COLO829 (cell line): Measurements from ENCODE around the gene FMN2.
"Not testable (repeated sequence)": the region's sequence is repeated elsewhere in the genome, so short reads cannot be mapped to it uniquely, and the experiment has no call there.

Source experiments
- DNase-seq: peaks from one replicate; pipeline ENCODE4 v3.0.0; 2012; ENCODE audit warnings: low spot score

Gene FMN2

DNA sequence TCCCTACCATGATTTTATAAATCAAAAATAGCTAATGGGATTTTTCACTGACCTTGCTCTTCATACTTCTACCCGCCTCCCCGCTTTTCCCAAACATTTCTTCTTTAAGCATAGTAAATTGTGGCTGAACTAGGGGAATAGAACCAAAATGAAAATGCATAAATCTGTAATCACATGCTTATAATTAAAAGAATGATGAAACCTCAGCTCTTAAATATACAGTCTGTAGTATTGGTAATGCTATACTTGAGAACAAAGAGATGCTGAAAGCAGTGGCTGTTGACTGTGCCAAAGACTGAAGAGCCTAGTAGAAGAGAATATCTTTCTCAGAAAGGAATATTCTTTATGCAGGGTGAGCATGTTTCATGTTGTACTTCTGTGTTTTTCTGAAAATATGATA, 271.1 kb downstream of the FMN2 start:
- no peak for DNase-seq

DNA sequence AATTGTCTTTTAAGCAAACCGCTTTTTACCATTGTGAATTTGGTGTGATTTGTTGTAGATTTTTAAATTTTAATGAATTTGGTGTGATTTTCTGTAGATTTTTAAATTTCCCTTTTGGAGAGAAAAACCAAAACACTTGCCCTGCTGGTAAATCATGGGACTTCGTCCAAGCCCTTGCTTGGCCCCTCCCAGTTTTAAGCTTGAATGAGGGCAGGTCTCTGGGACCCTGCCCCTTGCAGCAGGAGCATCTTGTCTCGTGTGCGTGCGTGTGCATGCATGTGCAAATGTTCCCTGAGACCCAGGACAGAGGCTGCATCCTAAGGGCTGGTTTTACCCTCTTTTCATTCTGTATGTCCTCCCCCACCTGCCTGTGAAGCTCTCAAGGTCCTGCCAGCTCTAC, 271.6 kb downstream of the FMN2 start:
- DNase-seq: no peak

DNA sequence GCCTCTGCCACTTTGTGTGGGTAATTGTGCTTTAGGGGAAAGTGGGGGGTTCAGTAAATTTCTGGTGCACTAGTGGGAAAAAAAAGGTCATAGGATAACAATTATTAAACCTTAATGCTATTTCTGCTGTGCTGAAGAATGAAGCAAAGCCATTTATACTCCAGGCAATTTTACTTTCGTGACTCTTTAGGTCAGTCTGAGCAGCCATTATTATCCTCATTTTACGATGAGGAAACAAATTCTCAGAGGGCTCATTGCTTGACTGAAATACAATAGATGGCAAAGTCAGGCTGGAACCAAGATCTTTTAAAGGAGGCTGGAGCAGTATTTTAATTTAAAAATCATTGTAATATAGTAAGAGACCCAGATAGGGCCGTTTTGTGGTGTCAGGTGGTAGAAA, 272.2 kb downstream of the FMN2 start:
- no peak for DNase-seq

DNA sequence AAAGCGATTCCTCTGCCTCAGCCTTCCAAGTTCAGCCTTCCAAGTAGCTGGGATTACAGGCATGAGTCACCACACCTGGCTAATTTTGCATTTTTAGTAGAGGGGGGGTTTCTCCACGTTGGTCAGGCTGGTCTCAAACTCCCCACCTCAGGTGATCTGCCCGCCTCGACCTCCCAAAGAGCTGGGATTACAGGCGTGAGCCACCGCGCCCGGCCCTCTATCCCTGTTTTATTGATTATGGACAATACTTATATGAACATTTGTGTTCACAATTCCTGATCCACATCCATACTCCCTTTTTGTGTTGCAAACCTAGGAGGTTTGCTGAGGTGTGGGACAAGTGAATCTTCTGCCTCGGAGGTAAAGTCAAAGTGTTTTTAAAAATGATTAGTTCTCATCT, 275.0 kb downstream of the FMN2 start:
- DNase-seq: no peak

DNA sequence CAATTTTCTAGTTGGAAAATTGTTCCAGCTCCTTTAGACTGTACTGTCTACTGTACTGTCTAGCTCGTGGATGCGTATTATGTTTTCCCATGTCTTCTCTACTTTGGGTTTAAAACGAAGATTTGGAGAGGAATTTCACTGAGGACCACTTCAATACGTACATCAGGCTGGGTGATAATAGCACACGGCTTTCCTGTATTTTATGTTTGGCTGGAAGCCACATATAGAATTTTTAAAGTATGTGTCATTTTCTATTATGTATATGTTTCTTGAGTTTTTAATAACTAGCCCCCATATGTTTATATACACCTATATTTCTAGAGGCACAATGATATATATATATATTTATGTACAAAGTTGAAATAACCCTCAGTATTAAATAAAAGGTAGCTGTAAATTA, 293.9 kb downstream of the FMN2 start:
- DNase-seq: no peak

DNA sequence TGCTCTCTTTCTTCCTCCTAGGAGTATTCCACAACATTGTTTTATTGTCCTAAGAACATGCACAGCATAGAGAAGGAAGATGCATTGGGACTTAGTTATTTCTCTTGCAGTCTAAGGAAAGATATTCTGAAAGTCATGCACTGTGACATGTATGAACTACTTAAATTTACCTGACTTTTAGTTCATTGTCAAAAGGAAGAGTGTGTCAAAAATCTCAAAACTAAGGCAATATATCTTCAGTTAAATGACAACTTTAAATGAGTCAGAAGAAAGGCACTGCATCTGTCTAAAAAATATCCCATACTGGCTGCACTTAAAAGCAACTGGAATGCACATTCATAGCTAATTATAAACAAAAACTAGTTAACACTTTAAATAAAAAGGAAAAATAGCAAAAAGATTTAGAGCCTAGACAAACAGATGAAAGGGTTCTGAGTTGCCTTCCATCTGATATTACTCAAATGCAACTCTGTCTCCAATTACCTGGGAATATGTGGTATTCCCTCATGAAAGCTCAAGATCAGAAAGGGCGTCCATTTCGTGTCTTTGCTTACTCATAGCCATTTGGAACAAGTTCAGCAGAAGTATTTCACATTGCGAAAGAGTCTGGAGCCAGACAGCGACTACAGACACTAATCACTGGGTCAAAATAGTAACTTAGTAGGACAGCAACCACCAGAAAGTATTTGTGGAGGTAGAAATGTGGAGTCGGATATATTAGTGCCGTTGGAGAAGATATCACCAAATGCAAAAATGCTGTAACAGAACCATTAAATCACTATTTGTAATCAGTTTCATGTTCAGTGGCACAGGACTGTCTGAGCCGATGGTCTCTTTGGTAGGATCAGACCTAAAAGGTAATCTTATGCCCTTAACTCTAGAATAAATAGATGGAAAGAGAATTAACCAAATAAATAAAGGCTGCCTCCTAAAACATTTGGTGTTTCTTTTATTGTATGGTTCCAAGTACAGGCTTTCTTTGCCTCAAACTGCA, 294.6 kb downstream of the FMN2 start:
- no peak for DNase-seq

DNA sequence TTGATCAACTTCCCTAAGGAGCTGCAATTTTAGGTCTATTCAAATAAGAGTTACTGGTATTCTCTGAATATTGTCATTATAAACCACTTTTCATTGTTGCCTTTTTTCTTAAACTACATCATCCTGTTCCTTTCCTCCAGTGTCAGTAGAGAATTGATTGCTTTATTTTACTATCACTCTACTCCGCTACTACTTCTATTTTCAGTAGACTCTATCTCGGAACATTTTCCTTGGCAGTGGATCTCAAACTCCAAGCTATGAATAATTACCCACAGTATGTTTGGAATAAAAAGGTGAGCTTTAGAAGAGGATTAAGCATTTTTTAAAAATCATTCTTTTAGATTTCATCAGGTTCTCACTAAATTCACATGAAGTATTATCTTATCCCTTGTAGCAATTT, 295.4 kb downstream of the FMN2 start:
- DNase-seq: no peak

DNA sequence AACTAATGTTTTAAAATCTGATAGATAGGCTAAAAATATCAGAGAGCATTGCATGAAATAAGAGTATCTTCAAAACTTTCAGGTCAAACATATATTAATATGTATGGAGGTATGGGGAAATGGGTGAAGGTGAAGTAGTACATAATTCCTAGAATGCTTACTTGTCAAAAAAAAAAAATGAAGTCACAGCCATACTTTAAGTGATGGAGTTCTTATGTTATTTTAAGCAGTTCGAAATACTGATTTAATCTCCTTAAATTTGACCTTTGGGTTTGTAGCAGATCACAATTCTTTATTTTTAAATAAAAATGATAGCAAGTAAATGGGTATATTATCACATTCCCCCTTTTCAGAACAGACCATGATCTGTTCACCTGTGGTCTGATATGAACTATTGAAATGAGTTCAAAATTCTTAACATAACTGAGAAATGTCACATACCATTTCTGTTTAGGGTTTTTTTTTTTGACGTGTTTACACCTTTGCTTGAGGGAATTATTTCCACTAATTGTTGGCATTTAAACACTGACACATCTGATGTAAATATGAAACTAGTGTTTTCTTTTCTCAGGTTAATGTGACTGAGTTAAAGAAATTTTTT, 300.1 kb downstream of the FMN2 start:
- DNase-seq: no peak

DNA sequence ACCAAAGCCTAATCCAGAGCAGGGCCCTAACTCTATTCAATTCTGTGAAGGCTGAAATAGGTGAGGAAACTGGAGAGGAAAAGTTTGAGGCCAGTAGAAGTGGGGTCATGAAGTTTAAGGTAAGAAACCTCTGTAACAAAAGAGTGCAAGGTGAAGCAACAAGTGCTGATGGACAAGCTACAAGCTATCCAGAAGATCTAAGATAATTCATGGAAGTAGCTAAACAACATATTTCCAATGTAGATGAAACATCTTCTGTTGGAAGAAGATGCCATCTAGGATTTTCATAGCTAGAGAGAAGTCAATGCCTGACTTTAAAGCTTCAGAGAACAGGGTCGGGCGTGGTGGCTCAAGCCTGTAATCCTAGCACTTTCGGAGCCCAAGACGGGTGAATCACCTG, 302.7 kb downstream of the FMN2 start:
- DNase-seq: no peak

DNA sequence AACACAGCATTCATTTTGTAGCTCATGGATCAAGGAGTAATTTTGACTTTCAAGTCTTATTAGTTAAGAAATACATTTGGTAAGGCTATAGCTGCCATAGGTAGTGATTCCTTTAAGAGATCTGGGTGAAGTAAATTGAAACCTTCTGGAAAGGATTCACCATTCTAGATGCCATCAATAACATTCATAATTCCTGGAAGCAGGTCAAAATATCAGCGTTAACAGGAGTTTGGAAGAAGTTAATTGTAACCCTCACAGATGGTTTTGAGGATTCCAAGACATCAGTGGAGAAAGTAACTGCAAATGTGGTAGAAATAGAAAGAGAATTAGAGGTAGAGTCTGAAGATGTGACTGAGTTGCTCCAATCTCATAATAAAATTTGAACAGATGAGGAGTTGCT, 303.7 kb downstream of the FMN2 start:
- no peak for DNase-seq

DNA sequence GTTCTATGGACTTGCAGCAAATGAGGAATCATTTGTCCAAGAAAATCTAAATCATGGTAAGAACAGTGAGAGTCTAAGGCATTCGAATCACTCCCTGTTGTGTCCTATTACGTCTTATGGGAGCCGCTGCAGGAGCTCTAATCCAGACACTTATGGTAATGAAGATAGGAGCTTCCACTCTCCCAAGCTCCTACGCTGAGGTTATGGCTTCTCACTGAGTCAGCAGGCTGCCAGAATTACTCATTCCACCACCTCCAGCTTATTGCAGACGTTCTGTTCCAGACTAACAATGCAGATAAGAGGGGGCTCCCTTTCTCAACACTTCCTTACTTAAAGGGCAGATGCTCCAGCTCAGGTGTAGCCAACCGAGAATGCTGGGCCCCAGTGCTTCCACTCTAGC, 307.7 kb downstream of the FMN2 start:
- no peak for DNase-seq

DNA sequence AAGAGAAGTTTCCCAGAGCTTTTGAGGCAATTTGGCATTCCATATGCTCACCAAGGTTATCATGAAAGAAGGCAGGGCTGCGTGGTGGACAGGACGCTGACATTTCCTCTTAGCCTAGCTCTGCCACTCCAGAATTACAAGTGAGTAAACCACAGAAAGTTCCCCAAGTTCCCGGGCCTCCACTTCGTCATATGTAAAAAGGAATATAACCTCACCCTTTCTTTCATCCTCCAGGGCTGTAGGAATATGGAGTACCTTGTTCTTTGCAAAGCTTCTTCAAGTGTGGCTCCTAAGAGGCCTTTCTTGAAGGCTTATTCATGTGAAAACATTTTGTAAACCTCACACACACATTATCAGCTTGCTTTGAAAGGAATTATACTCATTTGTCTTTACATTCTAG, 310.0 kb downstream of the FMN2 start:
- no peak for DNase-seq

DNA sequence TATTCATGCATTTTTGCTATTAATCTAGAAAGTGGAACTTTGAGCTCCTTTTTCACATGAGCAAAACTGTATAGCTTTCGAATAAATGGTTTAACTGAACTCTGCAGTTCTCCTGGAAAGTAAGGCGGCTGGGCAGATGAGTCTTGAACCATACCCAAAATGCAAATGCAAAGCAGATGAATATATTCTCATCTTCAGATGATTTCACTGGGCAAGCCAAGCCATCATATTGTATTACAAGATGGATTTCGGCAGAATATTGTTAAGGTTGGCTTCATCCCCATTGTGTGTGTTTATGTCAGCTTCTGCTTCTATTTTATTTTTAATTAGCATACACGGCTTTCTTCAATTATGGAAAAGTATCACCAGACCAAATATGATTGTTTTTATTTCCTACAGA, 310.6 kb downstream of the FMN2 start:
- no peak for DNase-seq

DNA sequence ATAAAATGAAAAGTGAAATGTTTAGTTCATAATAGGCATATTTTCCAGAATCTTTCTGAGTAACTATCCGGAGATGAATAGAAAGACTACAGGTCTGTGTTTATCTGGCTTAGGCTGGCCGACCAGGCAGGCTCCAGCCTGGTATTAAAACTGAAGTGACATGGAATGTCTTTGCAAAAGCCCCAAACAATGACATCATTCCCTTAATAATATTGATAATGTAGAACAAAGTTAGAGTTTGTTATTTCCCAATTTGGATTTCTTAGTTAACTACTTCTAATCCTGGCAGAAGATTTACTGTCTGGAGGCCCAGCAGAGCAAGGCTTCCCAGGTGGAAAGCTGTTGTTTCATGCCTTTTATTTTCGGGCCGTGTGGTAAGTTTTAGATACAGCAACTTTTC, 312.6 kb downstream of the FMN2 start:
- DNase-seq: no peak

DNA sequence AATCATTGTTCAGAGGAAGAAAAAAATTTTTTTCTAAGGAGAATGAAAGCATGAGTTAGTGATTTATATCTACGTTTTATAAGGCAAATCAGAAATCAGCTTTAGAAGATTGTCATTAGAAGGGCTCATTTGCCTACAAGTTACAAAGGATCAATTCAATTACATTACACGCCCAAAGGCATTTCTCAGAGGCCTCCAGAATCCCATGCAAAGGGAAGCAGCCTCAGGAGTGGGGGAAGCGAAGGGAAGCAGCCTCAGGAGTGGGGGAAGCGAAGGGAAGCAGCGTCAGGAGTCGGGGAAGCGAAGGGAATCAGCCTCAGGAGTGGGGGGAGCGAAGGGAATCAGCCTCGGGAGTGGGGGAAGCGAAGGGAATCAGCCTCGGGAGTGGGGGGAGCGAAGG, 314.1 kb downstream of the FMN2 start:
- DNase-seq: peak; percentile 72

DNA sequence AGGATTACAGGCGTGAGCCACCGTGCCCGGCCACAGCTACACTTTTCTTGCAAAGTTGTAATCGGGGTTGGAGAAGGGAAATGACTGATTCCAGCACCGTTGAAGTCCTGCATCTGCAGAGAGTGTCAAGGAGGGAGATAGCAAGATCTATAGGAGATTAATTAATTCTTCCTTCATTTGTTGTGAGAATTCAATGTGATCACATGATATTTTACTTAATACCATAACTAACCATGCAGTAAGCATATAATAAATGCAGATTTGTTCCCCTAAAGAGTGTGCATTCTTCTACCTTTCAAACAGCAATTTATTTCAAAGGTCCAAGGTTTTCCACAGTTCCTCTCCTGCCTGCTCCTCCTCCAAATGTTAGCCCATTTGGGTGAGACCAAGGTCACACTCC, 315.7 kb downstream of the FMN2 start:
- no peak for DNase-seq

DNA sequence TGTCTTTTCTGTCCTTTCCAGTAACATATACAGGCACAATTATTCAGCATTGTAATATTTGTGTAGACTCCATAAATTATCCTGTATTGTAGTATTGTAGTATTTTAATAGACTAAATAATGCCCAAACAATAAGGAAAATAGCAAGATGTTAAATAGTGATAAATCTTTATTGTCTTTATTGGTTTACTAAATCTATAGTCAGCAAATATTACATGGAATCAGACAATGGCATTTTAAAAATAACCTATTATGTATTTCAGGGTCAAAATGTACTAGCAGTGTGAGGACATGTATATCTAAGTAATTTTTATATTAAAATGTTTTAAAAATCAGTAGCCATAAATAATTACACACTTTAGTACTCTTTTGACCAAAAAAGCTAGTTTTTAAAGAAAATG, 317.9 kb downstream of the FMN2 start:
- no peak for DNase-seq

DNA sequence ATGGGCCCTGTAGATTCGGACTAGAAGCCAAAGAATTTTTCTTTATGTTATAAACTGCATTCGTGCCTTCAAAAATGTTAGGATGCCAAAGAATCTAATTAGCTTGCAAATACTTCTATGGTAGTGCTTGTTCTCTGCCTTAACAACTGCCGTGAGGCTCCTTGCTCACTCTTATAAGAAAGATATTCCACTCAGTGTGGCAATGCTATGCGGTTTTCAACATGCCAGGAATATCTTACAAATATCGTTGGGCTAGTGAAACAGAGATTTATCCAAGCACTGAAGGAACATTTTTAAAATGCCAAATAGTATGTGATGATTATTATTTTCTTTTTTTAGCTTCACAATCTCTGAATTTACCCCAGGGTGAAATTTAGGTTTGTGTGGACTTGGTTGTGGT, 322.0 kb downstream of the FMN2 start:
- peak; percentile 23 for DNase-seq

DNA sequence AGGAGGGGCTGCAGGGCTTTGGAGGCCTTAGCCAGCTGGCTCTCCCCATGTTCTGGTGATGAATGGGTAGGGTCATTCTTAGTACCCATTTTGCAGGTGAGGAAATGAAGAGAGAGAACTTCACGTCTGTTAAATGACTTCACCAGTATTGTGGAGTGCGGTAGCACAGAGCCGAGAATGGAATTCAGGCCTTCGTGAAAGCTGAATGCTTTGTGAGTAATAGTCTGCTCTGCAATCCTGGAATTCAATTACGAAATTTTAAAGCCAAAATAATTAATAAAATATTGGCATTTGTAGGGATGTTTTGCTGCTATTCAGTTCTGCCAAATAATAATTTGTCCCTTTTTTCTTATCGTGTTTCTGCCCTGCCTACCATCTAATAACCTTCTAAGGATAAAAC, 322.6 kb downstream of the FMN2 start:
- DNase-seq: no peak

DNA sequence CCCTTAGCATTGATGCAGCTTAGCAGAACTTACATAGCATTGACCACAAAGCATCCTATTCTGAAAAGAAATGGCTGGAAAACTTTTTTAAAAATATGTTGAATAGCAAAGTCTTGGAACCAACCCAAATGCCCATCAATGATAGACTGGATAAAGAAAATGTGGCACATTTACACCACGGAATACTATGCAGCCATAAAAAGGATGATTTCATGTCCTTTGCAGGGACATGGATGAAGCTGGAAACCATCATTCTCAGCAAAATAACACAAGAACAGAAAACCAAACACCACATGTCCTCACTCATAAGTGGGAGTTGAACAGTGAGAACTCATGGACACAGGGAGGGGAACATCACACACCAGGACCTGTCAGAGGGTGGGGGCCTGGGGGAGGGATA, 323.3 kb downstream of the FMN2 start:
- DNase-seq: not testable (repeated sequence)

DNA sequence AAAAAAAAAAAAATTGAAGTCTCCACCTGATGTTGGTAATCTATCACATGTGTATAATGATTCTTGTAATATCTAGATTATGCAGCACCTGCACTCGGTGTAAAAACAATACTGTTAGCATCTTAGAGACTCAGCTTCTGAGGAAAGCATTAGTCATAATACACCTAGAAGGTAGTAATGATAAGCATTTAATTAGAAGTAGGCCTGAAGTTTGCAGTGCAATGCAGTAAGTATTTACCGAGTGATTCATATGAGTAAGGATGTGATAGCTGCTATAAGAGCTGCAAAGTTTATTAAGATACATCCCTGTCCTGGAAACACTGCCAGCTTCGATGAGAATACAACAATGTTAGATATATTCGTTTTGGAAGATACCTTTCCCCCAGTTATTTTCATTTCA, 323.8 kb downstream of the FMN2 start:
- DNase-seq: no peak

DNA sequence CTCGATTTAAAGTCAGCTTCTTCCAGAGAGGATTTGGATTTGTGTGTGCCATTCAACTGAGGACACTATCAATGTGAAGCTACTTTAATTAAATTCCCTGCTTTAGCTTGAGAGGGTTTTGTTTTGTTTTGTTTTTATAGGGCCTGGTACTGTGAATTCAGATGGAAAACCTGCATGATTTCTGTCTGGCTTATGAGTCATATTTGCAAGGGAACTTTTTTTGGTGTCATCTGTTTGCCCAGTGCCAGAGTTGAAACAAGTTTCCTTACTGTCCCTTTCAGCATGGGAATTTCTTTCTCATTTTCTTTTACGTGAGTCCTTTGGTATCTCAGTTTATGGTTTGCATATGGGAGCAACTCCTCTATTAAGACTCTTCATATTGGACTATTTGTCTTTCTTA, 325.6 kb downstream of the FMN2 start:
- DNase-seq: peak; percentile 30

DNA sequence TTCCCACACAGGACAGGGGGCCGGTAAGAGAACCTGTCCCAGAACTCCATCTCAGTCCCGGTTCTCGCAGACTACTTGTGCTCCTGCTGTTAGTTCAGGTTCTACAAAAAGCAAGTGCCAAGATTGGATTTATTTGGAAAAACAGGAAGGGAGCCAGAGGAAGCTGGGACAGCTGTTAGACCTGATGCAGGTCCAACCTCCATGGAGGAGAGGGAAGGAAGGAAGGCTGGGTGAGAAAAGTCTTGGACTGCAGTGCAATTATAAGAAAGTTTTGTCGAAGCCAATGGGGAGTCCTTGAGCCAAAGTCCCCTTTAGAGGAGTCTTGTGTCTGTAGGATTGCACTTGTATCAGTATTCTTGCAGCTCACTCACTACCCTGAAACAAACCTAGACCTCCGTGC, 329.1 kb downstream of the FMN2 start:
- no peak for DNase-seq
